HUES6 (cell line): ENCODE measurements around the gene GPR34.

Experiments
- H3K27ac ChIP-seq: 2 replicates; pipeline ENCODE4 v1.7.0; 2013; ENCODE audit warnings: low read depth, mild to moderate bottlenecking, low read length, inconsistent platforms
- H3K27me3 ChIP-seq: 2 replicates; pipeline ENCODE4 v1.6.1; 2013; ENCODE audit warnings: low read length; ENCODE audit not compliant: control insufficient read depth, insufficient read depth
- H3K36me3 ChIP-seq: 2 replicates; pipeline ENCODE4 v1.6.1; 2013; ENCODE audit warnings: low read length; ENCODE audit not compliant: control insufficient read depth, insufficient read depth
- H3K4me1 ChIP-seq: 2 replicates; pipeline ENCODE4 v1.6.1; 2013; ENCODE audit warnings: low read length; ENCODE audit not compliant: control insufficient read depth, insufficient read depth
- H3K4me3 ChIP-seq: 2 replicates; pipeline ENCODE4 v1.5.1; 2013; ENCODE audit warnings: low read depth, low read length
- H3K9ac ChIP-seq: one replicate; pipeline ENCODE4 v1.6.1; 2013; ENCODE audit warnings: mild to moderate bottlenecking, low read length
- H3K9me3 ChIP-seq: 2 replicates; pipeline ENCODE4 v1.6.1; 2013; ENCODE audit warnings: low read depth, low read length; ENCODE audit not compliant: control insufficient read depth, insufficient read depth

The GPR34 gene

DNA sequence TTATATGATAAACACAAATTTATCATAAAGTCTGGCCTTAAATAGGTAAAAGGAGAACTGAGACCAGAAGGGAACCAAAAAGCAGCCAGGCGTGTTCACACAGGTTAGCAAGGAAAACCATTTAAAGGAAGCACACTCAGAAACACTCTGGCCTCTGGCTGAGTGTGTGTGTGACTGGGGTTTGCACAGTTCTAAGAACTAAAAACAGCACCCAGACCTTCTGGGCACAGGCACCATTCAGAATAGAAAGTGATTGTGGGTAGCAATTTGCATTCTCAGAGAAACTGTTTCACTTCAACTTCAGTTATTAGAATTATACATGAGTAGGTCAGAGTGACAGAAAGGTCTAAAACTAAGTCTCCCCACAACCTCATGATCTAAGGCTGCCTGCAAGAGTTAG, 45.2 kb downstream of the GPR34 start:
- Histone ChIP-seq H3K36me3 (no peaks in the 10 kb centered on the region), H3K27ac (no peak overlapping the region), H3K9me3 (no peaks in the 10 kb centered on the region), H3K9ac (no peak overlapping the region), H3K4me3 (no peak overlapping the region), H3K27me3 (no peaks in the 10 kb centered on the region), H3K4me1 (peaks cover under 1% of the 10 kb centered on the region; the same call in 1 of the 2 replicates)

DNA sequence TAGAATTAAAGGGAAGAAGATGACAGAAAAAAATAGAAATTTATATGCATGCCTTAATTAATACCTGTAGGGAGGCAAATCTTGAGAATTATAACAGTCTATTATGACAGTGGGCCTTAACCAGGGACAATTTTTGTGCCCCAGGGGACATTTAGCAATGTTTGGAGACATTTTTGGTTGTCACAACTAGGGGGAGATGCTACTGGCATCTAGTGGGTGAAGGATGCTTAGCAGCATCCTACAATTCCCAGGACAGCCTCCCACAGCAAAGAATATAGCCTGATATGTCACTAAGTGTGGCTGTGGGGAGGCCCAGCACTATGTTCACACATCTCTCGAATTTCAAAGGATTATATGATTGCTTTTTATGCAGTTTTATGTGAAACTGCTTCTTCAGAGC, 45.8 kb downstream of the GPR34 start:
- H3K36me3 ChIP-seq = no peaks in the 10 kb centered on the region
- H3K9ac ChIP-seq = no peak overlapping the region
- H3K4me1 ChIP-seq = peaks cover 6% of the 10 kb centered on the region
- H3K9me3 ChIP-seq = no peaks in the 10 kb centered on the region
- H3K4me3 ChIP-seq = no peak overlapping the region
- no peaks in the 10 kb centered on the region for H3K27me3 ChIP-seq
- no peak overlapping the region for H3K27ac ChIP-seq

DNA sequence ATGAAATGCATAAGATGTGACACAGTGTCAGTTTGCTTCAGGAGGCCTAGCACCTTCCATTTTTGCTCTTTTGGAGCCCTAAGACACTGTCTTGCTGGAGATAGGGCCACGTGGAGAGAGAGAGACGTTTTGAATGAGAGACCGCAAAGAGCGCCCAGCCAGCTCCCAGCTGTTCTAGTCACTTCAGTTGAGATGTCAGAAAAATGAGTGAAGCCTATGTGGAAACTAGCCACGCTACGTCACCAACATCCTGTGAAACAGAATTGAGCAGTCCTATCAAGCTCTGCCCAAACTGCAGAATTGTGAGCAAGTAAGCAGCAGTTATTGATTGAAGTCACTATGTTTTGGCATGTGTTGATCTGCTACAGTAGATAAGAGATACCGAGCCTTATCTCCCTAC, 48.3 kb downstream of the GPR34 start:
- Histone ChIP-seq H3K9ac (no peak overlapping the region), H3K27me3 (no peaks in the 10 kb centered on the region), H3K9me3 (no peaks in the 10 kb centered on the region), H3K4me3 (no peak overlapping the region), H3K4me1 (peaks cover 20% of the 10 kb centered on the region), H3K36me3 (no peaks in the 10 kb centered on the region), H3K27ac (no peak overlapping the region)

DNA sequence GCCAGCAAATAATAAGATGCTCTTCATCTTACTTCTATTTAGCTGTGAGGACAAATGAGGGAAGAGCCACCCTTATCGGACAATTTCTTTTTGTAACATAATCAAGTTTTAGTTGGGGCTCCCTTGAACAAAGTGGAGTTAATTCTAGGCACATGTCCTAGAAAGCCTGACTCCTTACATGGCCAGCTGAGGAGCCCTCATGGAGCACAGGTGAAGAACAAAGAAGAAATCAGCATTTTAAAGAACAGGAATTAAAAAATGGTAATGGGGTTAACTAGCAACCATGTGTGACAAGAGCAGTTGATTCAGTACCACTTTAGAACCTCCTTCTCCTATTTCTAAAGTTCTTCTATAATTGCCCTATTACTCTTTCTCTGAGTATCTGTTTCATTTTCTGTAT, 51.1 kb downstream of the GPR34 start:
- Histone ChIP-seq H3K27ac (peak overlapping the region; percentile 75), H3K9ac (no peak overlapping the region), H3K4me3 (no peak overlapping the region), H3K4me1 (peaks cover 20% of the 10 kb centered on the region), H3K27me3 (no peaks in the 10 kb centered on the region), H3K9me3 (no peaks in the 10 kb centered on the region), H3K36me3 (no peaks in the 10 kb centered on the region; the same call in 1 of the 2 replicates)
